AG10803 (cell line): Measurements from ENCODE around the gene TUBGCP6.

Experiments
- DNase-seq: peaks from one replicate; pipeline ENCODE4 v3.0.0; 2010; ENCODE audit warnings: low read depth
- H3K4me3 ChIP-seq: 2 replicates; pipeline ENCODE4 v1.5.1; 2011; ENCODE audit warnings: mild to moderate bottlenecking, low read length, control low read depth
- TF ChIP-seq, protein P1 (sequence below): conservative IDR thresholded peaks from 2 replicates; pipeline ENCODE4 v1.5.1; 2011; ENCODE audit warnings: mild to moderate bottlenecking, low read length, control low read depth, inconsistent platforms

TUBGCP6 gene

DNA sequence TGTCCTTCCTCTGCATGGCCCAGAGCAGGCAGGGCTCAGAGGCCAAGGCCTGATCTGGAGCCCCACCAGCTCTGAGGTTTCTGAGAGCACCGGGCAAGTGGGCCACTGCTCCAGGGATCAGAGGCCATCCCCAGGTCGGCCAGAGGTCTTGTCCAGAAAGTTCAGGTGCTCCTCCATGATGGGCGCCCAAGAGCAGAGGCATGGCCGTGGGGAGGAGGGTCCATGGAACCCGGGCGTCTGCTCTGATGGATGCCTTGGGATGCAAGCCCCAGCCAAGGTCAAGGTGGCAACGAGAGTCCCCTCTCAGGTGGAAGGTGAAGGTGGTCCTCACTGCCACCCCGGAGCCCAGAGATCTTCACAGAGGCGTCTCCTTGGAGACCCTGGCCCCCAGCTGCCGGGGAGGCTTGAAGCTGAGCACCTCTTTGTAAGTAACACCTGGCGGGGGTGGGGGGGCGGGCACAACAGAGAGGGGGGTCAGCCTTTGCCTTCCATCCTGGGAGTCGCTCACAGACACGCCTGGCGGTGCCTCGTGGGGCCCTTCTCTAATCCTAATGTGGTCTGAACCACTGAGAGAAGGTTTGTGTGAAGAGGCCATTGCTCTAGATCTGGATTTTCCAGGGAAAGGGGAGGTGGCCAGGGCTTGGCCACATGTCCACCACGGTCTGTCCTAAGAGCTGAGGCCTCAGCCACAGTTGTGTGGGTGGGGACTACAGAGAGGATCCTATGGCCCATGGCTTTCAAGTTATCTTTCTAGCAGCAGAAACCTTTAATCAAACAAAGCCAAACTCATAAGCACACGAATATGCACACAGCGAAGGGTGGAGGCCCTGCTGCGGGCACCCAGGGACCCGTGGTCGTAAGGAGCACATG, 8.5 kb upstream of the TUBGCP6 start:
- H3K4me3 ChIP-seq = no peak overlapping the region
- TF ChIP-seq, protein P1, sequence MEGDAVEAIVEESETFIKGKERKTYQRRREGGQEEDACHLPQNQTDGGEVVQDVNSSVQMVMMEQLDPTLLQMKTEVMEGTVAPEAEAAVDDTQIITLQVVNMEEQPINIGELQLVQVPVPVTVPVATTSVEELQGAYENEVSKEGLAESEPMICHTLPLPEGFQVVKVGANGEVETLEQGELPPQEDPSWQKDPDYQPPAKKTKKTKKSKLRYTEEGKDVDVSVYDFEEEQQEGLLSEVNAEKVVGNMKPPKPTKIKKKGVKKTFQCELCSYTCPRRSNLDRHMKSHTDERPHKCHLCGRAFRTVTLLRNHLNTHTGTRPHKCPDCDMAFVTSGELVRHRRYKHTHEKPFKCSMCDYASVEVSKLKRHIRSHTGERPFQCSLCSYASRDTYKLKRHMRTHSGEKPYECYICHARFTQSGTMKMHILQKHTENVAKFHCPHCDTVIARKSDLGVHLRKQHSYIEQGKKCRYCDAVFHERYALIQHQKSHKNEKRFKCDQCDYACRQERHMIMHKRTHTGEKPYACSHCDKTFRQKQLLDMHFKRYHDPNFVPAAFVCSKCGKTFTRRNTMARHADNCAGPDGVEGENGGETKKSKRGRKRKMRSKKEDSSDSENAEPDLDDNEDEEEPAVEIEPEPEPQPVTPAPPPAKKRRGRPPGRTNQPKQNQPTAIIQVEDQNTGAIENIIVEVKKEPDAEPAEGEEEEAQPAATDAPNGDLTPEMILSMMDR = no peak
- DNase-seq = no peak

DNA sequence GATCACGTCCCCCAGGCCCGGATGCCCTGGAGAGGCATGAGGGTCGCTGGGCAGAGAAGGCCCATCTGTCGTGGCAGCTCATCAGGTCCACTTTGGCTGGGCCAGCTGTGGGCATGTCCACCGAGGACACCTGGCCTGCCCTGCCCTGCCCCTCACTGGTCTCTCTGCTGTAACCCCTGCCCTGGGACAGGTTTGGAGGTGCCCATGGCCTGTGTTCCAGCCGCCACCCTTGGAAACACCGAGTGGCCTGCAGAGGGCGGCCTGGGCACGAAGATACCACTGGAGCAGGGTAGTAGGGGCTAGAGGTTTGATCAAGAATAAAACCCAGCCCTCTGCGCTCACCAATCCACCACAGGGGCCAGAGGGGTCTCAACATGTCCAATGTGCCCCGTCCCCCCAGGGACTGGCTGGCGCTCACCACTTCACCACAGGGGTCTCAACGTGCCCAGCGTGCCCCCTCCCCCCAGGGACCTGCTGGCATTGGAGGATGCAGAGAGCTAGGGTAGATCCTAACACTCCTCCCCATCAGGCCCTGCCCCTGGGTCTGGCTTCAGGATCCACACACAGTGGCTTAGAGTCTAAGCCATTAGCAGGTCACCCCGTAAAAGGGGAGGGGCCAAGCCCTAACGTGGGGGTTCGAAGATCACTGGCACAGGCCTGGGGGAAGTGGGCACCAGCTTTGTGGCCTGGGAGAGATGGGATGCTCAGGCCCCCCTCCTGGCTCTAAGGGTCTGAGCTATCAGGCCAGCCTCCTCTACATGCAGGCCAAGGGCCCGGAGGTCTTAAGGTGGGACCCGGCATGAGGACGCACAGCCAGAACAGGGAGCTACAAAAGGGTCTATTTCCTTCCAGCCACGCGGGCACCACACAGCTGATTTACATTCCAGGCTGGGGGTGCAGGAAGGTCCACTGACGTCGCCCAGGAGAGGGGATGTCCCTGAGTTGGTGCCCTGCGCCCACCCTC, 7.5 kb upstream of the TUBGCP6 start:
- peak; percentile 62 for DNase-seq
- TF ChIP-seq, protein P1 = peak; percentile 69
- no peak overlapping the region for H3K4me3 ChIP-seq

DNA sequence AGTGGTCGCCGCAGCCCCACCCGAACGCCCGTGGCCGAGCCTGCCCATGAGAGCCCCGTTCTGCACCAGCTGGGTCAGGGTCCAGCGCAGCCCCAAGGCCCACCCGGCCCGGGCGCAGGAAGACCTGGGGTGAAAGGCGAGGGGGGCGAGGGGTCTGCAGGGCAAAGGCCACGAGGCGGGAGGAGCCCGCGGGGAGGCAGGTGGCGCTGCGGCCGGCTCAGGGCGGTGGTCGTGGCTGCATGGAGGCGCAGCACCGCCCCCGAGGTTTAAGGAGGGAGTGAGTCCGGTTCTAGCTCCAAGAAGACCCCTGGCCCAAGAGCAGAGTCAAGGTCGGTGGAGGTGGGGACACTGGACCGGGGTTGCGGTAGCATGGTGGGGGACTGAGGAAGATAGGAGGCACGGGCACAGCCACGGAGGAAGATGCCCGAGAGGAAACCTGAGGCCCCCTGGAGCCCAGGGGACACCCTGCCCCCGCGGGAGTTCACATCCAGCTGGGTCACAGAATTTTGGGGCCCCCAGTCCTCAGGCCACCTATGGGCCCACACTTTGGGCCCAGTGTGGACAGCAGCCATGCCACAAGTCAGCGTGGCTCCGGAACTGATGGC, 6.8 kb upstream of the TUBGCP6 start:
- H3K4me3 ChIP-seq = no peak overlapping the region; the same call in none of the 2 replicates
- TF ChIP-seq, protein P1 = no peak
- no peak for DNase-seq

DNA sequence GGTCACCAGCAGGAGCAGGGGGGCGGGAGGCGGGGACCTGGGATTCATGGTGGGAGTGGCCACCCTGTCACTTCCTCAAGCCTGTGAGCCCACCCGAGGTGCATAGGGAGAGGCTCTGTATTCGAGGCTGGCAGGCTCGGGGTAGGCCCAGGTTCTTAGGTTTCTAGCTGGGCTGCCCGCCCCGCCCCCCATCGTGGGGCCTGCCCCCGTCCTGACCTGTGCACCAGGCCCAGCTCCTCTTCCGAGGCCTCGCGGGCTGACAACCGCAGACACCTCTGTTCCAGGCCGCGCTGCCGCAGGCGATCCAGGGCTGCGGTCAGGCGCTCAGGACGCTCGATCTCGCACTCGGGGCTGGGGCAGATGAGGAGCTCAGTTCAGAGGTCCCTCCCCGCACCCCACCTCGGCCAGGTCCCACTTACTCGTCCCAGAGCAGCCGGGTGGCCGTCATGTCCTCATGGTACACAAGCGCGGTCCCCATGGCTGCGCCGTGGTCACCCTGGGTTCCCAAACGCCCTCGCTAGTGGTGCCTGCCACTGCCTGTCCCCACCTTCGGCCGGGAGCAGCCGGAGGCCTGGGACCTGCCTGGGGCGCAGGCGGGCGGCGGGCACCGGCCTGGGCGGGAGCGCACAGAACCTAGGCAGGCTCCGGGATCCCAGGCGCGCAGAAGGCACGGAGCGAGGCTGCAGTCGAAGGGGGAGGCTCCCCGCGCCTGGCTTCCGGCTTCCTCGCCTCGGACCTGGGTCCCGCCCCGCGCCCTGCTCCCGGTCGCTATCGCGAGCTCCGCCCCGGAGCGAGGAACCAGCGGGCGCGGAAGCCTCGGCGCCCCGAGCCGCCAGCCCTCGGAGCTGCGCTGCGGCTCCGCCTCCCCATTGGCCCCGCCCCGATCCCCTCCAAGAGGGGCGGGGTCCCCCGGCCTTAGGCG, 6.0 kb upstream of the TUBGCP6 start, which contains the start of gene HDAC10:
TSS of gene HDAC10 (minus strand) at position 711 of the 922 bp plus-strand sequence. CDS start at position 478, 233 bp downstream.
- TF ChIP-seq, protein P1 = no peak
- peak within 1 kb of the TSS; percentile 80 for H3K4me3 ChIP-seq
- peak; percentile 75 for DNase-seq

DNA sequence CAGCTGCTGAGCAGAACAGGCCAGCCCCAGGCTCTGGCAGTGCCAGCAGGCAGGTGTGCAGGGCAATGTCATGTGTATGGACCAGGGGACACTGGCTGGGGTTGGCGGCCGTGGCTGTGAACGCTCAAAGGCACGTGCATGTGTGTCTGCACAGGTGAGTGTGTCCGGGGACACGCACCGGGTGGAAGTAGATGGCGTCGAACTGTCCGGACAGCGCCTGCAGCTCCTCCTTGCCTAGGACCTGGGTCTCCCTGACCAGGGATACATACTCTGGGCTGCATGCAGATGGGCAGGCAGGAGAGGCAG, 5.4 kb upstream of the TUBGCP6 start:
- H3K4me3 ChIP-seq = peak overlapping the region; percentile 80
- TF ChIP-seq, protein P1 = no peak
- no peak for DNase-seq
